ENCODE results near the gene MAML2.
A peak's percentile ranks its signal among the peaks of the same experiment; 100 is the strongest.

MAML2 gene

DNA sequence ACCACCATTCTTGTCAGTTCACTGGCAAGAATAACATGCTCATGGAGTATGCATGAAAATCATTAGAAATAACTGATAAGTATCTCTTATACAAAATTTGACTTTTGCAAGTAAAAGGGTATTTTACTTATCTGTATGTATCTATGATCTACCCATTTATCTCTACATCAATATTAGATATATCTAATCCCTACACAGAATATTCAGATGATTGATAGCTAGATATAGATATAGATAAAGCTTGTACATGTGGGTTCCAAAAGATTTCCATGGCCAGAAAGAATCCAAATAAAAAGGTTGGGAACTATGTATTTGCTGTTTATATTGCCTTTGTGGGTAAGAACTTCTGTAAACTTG is 185.5 kb downstream of the MAML2 start:
- TF ChIP-seq CTCF (IDR thresholded peaks at IDR 0.05; ENCODE audit: extremely low read depth, insufficient read depth, missing control alignments) = no peak
- in situ Hi-C loops (cut with MboI; ENCODE audit: low pct_unique_long_range_greater_than_20kb, low sequenced_read_pairs, unreplicated experiment) = no loop called here
- no peak for DNase-seq (ENCODE audit: low spot score)

GRCh38 chr11:96156379-96156722 is 186.6 kb downstream of the MAML2 start:
- no peak for TF ChIP-seq CTCF (IDR thresholded peaks at IDR 0.05; ENCODE audit: extremely low read depth, insufficient read depth, missing control alignments)
- no peak for DNase-seq (ENCODE audit: low spot score)
- in situ Hi-C loops (cut with MboI; ENCODE audit: low pct_unique_long_range_greater_than_20kb, low sequenced_read_pairs, unreplicated experiment) = no loop called here

DNA sequence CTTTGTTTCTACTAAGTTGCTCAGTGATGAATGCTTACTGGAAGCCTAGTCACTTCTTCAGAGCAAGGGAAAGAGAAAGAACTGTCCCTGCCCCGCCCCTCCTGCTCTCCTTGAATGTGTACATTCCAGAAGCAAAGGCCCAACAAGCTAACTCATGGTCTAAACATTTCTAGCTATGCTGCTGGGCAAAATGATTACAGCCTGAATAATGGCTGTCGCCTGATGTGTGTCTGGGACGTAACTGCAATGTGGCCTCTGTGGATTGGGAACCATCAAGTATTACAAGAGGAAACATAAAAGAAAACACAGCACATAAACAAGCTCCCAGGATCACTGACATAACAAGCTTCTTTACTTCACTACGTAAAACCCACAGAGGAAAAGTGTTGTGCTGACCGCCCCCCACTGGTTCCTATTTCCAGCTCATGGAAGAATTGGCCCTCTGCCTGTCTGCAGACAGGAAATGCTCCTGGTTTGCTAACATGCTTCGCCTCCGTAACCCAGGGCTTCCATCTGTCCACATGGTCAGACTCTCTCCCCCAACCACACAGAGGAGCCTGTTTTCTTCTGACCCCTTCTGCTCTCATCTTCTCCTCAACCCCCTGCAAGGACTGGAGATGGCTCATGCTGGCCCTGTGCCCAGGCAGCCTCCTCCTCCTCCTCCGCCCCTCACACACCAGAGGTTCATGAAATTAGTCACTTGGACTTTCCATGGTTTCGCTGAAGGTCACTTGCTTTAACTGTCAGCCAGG is 187.2 kb downstream of the MAML2 start:
- in situ Hi-C loops (cut with MboI; ENCODE audit: low pct_unique_long_range_greater_than_20kb, low sequenced_read_pairs, unreplicated experiment) = no loop called here
- DNase-seq (ENCODE audit: low spot score) = peak; percentile 64
- peak; percentile 37 for TF ChIP-seq CTCF (IDR thresholded peaks at IDR 0.05; ENCODE audit: extremely low read depth, insufficient read depth, missing control alignments)

DNA sequence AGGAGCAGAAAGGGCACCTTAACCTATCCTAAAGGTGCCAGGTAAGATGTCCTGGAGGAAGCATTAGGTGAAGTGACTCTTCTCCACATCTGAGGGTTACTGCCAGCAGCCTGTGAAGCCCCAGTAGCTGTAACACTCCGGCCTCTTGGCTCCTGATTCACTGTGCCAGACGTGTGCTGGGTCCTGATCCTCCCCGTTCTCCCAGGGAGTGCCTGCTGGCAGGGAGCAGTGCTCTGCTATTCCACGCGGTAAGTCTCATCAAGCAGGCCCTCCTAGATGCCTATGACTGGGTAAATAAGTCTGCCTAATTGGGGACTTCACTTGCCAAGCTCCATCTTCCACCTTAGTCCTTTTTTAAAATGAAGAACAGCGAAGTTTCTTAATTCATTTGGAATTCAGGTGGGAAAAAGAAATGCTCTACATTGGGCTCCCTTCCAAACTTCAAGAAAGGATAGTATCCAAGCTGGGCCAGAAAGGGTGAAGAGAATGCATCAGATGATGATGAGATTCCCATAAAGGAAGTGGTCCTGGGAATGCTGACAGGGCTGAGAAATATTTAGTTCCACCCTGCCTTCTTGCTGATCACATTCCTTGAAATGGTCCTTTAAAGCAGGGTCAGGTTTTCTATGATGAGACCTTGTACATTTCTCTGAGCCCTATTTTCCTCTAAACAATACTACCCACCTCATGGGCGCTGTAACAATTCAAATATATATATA is 188.0 kb downstream of the MAML2 start:
- in situ Hi-C loops (cut with MboI; ENCODE audit: low pct_unique_long_range_greater_than_20kb, low sequenced_read_pairs, unreplicated experiment) = no loop called here
- DNase-seq (ENCODE audit: low spot score) = no peak
- TF ChIP-seq CTCF (IDR thresholded peaks at IDR 0.05; ENCODE audit: extremely low read depth, insufficient read depth, missing control alignments) = no peak

- no peak for TF ChIP-seq CTCF (IDR thresholded peaks at IDR 0.05; ENCODE audit: extremely low read depth, insufficient read depth, missing control alignments)
- in situ Hi-C loops (cut with MboI; ENCODE audit: low pct_unique_long_range_greater_than_20kb, low sequenced_read_pairs, unreplicated experiment) = no loop called here
- DNase-seq (ENCODE audit: low spot score) = no peak
These were observed 190.4 kb downstream of the MAML2 start for GRCh38 chr11:96152623-96153022.

DNA sequence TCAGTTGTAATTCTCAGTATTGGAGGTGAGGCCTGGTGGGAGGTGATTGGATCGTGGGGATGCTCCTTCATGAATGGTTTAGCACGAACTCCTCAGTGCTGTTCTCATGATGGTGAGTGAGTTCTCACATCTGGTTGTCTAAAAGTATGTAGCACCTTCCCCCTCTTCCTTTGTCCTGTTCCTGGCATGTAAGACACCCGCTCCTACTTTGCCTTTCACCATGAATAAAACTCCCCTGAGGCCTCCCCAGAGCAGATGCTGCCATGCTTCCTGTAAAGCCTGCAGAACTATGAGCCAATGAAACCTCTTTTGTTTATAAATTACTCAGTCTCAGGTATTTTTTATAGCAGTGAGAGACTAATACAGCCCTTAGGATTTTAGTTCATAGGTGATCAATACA is 191.5 kb downstream of the MAML2 start:
- in situ Hi-C loops (cut with MboI; ENCODE audit: low pct_unique_long_range_greater_than_20kb, low sequenced_read_pairs, unreplicated experiment) = no loop called here

More for the DNA sequence above, 191.5 kb downstream of the MAML2 start:
- no peak for DNase-seq (ENCODE audit: low spot score)
- TF ChIP-seq CTCF (IDR thresholded peaks at IDR 0.05; ENCODE audit: extremely low read depth, insufficient read depth, missing control alignments) = no peak

All from GM13977 (cell line).